Measurements from ENCODE around the gene HMCN2.

- no peak for TF ChIP-seq CTCF (IDR thresholded peaks at IDR 0.05; ENCODE audit: low read depth, low read length, missing input control)
- TF ChIP-seq HNF4G (IDR thresholded peaks at IDR 0.05) = no peak
- no peak for TF ChIP-seq SP1 (IDR thresholded peaks at IDR 0.05)
- no peak for TF ChIP-seq MAX (IDR thresholded peaks at IDR 0.05)
- no peak for TF ChIP-seq TAF1 (conservative IDR thresholded peaks at IDR 0.05)
- no peak for TF ChIP-seq FOXA1 (IDR thresholded peaks at IDR 0.05)
- no peak for TF ChIP-seq RXRA (IDR thresholded peaks at IDR 0.05)
- TF ChIP-seq ZBTB33 (IDR thresholded peaks at IDR 0.05) = no peak
Measured at GRCh38 chr9:130310456-130310855, 44.9 kb downstream of the HMCN2 start.

Data from liver (tissue), 3 donors.